IPS-18c (cell line): ENCODE results near the gene NET1.
"Not testable (repeated sequence)": the region's sequence is repeated elsewhere in the genome, so short reads cannot be mapped to it uniquely, and the experiment has no call there.

Source experiments
- H3K4me3 ChIP-seq: 2 replicates; pipeline ENCODE4 v1.7.0; 2013; ENCODE audit warnings: low read depth, mild to moderate bottlenecking, low read length, moderate library complexity; ENCODE audit not compliant: insufficient read depth
- H3K9me3 ChIP-seq: one replicate; pipeline ENCODE4 v1.6.1; 2013; ENCODE audit warnings: mild to moderate bottlenecking, low read length, moderate library complexity; ENCODE audit not compliant: control insufficient read depth, insufficient read depth

NET1 gene

GRCh38 chr10:5391790-5392189 is 20.6 kb upstream of the NET1 start:
- peaks cover 6% of the 10 kb centered on the region for H3K9me3 ChIP-seq
- H3K4me3 ChIP-seq = no peak overlapping the region

- H3K9me3 ChIP-seq = peaks cover 6% of the 10 kb centered on the region
Measured at GRCh38 chr10:5393529-5393928, 18.8 kb upstream of the NET1 start.

GRCh38 chr10:5395168-5395567 is 17.2 kb upstream of the NET1 start:
- peaks cover 4% of the 10 kb centered on the region for H3K9me3 ChIP-seq
- H3K4me3 ChIP-seq = no peak overlapping the region

More at GRCh38 chr10:5393529-5393928, 18.8 kb upstream of the NET1 start:
- no peak overlapping the region for H3K4me3 ChIP-seq

GRCh38 chr10:5396556-5397300 is 15.6 kb upstream of the NET1 start:
- H3K4me3 ChIP-seq = no peak overlapping the region

GRCh38 chr10:5399332-5399731 is 13.0 kb upstream of the NET1 start:
- H3K9me3 ChIP-seq = no peaks in the 10 kb centered on the region
- no peak overlapping the region for H3K4me3 ChIP-seq

More at GRCh38 chr10:5396556-5397300, 15.6 kb upstream of the NET1 start:
- no peaks in the 10 kb centered on the region for H3K9me3 ChIP-seq

GRCh38 chr10:5400468-5401240 is 11.7 kb upstream of the NET1 start:
- H3K9me3 ChIP-seq = no peaks in the 10 kb centered on the region
- no peak overlapping the region for H3K4me3 ChIP-seq

- Histone ChIP-seq H3K9me3 (no peaks in the 10 kb centered on the region), H3K4me3 (no peak overlapping the region)
Measured at GRCh38 chr10:5402798-5403197, 9.6 kb upstream of the NET1 start.

GRCh38 chr10:5404208-5405041 is 7.9 kb upstream of the NET1 start, which contains the start of gene TUBAL3:
TSS of gene TUBAL3 (minus strand) at chr10:5404828. CDS start at chr10:5404792, 36 bp downstream.
- Histone ChIP-seq H3K4me3 (no peak within 1 kb of the TSS), H3K9me3 (no peaks in the 10 kb centered on the region)

- no peaks in the 10 kb centered on the region for H3K9me3 ChIP-seq
- H3K4me3 ChIP-seq = no peak overlapping the region
Measured at GRCh38 chr10:5406918-5407317, 5.4 kb upstream of the NET1 start.

GRCh38 chr10:5410787-5411186 is 1.6 kb upstream of the NET1 start:
- not testable (repeated sequence) for H3K4me3 ChIP-seq, H3K9me3 ChIP-seq

GRCh38 chr10:5411941-5412276 is 448 bp upstream of the NET1 start:
- no peak overlapping the region for H3K4me3 ChIP-seq

GRCh38 chr10:5413012-5413938 is 918 bp downstream of the NET1 start:
- Histone ChIP-seq H3K9me3 (no peaks in the 10 kb centered on the region), H3K4me3 (peak overlapping the region; percentile 35)

More at GRCh38 chr10:5411941-5412276, 448 bp upstream of the NET1 start:
- no peaks in the 10 kb centered on the region for H3K9me3 ChIP-seq

GRCh38 chr10:5416981-5417380 is 4.6 kb downstream of the NET1 start:
- Histone ChIP-seq H3K4me3 (peak overlapping the region; percentile 29; the same call in 1 of the 2 replicates), H3K9me3 (no peaks in the 10 kb centered on the region)

GRCh38 chr10:5418584-5418983 is 6.2 kb downstream of the NET1 start:
- no peaks in the 10 kb centered on the region for H3K9me3 ChIP-seq
- no peak overlapping the region for H3K4me3 ChIP-seq

- no peaks in the 10 kb centered on the region for H3K9me3 ChIP-seq
- no peak overlapping the region for H3K4me3 ChIP-seq
Measured at GRCh38 chr10:5419466-5420094, 7.2 kb downstream of the NET1 start.

GRCh38 chr10:5423771-5424170 is 11.4 kb downstream of the NET1 start:
- Histone ChIP-seq H3K4me3 (no peak overlapping the region), H3K9me3 (no peaks in the 10 kb centered on the region)
